HG03097 (cell line): ENCODE results near the gene WWTR1.

Experiments used
- ATAC-seq: cut with Tn5 transposase; IDR thresholded peaks from one replicate; pipeline ENCODE4 v1.9.1; 2021; ENCODE audit not compliant: unreplicated experiment, low FRiP score

The WWTR1 gene

GRCh38 chr3:149599236-149599635 lies 58.6 kb downstream of the WWTR1 start:
- ATAC-seq: no peak

GRCh38 chr3:149596134-149596770 lies 61.6 kb downstream of the WWTR1 start:
- no peak for ATAC-seq

GRCh38 chr3:149593418-149594160 lies 64.2 kb downstream of the WWTR1 start:
- no peak for ATAC-seq

- no peak for ATAC-seq
Observed at GRCh38 chr3:149592758-149593240, 65.0 kb downstream of the WWTR1 start.

GRCh38 chr3:149590691-149591441 lies 67.0 kb downstream of the WWTR1 start:
- ATAC-seq: no peak

GRCh38 chr3:149589332-149589731 lies 68.5 kb downstream of the WWTR1 start:
- ATAC-seq: no peak

- no peak for ATAC-seq
Observed at GRCh38 chr3:149588909-149589308, 68.9 kb downstream of the WWTR1 start.

- ATAC-seq: no peak
Observed at GRCh38 chr3:149587383-149587782, 70.4 kb downstream of the WWTR1 start.

- ATAC-seq: no peak
Observed at GRCh38 chr3:149586871-149587270, 71.0 kb downstream of the WWTR1 start.

GRCh38 chr3:149585401-149585726 lies 72.5 kb downstream of the WWTR1 start:
- ATAC-seq: peak; percentile 81

- ATAC-seq: no peak
Observed at GRCh38 chr3:149583921-149584635, 73.7 kb downstream of the WWTR1 start.

- no peak for ATAC-seq
Observed at GRCh38 chr3:149582395-149582794, 75.4 kb downstream of the WWTR1 start.

- no peak for ATAC-seq
Observed at GRCh38 chr3:149581681-149582370, 76.0 kb downstream of the WWTR1 start.

- no peak for ATAC-seq
Observed at GRCh38 chr3:149581248-149581647, 76.6 kb downstream of the WWTR1 start.

GRCh38 chr3:149579838-149580542 lies 77.8 kb downstream of the WWTR1 start:
- no peak for ATAC-seq

- no peak for ATAC-seq
Observed at GRCh38 chr3:149579161-149579560, 78.7 kb downstream of the WWTR1 start.

- ATAC-seq: no peak
Observed at GRCh38 chr3:149577801-149578200, 80.0 kb downstream of the WWTR1 start.

GRCh38 chr3:149575961-149576564 lies 81.8 kb downstream of the WWTR1 start:
- no peak for ATAC-seq

GRCh38 chr3:149575213-149575960 lies 82.4 kb downstream of the WWTR1 start:
- ATAC-seq: no peak
